Inflammatory macrophage treated with lipopolysaccharide for 1 hour (primary cell): ENCODE measurements around the gene TSPAN11.

ENCODE experiments used
- DNase-seq, 2 donors: peaks; one replicate each; pipeline ENCODE4 v3.0.0-alpha.2; 2020 to 2022

TSPAN11 gene

GRCh38 chr12:30962047-30962446 lies 35.5 kb downstream of the TSPAN11 start:
- DNase-seq, result no peak

- no peak for DNase-seq
Observed at GRCh38 chr12:30963709-30964564, 37.4 kb downstream of the TSPAN11 start.

DNA sequence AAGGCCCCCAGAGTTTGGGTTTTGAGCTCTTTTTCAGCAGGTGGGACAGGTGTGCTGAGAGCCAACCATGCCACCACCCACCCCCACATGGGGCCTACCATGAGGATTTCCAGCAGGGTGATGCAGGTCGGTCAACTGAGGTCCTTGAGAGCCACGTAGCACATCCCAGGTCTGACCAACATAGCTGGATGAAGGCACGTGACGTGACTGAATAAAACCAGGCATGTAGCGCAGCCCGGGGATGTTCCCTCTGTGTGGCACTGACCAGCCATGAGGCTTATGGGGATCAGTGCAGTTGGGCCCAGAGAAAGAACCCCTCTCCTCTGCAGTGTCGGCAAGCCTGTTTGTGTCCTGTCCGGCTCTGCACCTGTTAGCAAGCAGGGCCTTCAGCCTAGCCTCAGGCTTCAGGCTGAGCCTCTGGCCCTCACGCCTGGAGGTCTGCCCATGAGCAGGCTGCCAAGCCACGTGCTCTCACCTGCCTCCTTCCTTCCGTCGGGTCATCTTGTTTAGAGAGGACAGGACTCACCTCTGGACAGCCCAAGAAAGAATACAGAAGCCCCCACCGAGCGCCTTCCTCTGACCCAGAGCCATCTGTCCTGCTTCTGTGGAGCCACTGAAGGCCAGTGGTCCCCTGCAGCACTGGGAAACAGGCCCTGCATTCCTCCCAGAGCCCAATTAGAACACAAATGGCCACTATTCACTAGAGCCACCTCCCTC lies 38.5 kb downstream of the TSPAN11 start:
- no peak for DNase-seq

DNA sequence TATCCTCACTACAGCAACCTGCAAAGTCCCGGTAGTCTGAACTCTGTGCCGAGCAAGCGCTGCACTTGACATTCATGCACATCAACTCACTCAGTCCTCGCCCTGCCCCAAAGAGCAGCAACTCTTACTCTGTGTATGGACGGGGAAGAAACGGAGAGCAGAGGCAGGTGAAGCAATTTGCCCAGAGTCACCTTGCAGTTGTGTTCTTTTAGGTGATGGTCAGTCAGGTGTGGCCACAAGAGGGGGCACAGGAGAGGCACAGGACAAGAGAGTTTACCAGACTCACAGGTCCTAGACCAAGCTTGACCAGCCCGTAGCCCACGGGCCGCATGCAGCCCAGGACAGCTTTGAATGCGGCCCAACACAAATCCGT lies 39.1 kb downstream of the TSPAN11 start:
- no peak for DNase-seq

- no peak for DNase-seq
Observed at GRCh38 chr12:30967026-30967425, 40.5 kb downstream of the TSPAN11 start.

GRCh38 chr12:30968211-30968610 lies 41.7 kb downstream of the TSPAN11 start:
- no peak for DNase-seq

DNA sequence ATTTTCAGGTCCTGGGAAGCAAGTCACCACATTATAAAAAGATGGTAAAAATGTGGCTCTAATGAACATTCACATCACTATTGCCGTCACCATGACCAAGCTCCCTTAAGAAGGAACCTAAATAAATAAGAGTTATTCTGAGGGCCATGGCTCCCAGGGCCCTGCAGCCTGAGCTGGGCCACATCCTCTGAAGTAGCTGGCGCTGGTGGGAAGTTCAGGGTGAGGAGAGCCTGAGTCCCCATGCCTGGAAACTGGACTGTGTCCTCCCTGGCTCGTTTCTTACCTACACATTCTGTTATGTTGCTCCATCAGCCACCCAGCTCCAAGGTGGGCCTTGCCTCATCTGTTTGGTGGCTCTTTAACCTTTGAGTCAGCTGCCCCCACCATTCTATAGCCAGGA lies 42.5 kb downstream of the TSPAN11 start:
- no peak for DNase-seq

DNA sequence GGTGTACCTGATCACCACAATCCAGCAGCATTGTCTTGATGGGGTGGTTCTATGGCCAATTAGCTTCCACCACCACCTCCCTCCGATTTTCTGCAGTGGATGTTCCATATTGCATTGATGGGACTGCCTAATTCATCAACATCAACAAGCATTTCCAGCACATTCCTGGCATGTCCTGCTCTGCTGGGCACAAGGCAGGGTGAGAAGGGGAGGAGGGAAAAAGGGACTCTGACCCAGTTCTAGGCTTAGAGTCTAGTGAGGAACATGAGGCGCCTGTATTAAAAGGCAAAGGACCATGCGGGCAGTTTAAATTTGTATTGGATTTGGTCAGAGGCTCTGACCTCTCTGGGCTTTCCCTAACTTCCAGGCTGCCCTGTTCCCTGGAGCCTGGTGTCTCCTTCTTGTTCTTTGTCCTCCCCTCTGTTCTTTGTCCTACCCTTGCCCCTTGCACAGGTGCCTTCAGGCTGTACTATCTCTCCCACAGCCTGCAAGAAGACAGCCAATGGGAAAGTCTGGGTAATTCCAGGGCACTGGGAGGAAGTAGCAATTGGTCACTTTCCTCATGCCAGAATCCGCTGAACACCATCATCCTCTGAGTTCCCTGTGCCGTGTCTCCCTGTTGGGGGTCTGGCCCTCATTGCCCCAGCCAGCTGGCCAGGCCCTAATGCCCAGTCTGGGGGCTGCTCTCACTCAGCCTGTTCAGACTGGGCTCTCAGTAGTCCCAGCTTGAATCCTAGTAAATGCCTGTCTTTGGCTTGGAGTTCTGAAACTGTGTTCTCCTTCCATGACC lies 43.3 kb downstream of the TSPAN11 start:
- DNase-seq, result no peak

DNA sequence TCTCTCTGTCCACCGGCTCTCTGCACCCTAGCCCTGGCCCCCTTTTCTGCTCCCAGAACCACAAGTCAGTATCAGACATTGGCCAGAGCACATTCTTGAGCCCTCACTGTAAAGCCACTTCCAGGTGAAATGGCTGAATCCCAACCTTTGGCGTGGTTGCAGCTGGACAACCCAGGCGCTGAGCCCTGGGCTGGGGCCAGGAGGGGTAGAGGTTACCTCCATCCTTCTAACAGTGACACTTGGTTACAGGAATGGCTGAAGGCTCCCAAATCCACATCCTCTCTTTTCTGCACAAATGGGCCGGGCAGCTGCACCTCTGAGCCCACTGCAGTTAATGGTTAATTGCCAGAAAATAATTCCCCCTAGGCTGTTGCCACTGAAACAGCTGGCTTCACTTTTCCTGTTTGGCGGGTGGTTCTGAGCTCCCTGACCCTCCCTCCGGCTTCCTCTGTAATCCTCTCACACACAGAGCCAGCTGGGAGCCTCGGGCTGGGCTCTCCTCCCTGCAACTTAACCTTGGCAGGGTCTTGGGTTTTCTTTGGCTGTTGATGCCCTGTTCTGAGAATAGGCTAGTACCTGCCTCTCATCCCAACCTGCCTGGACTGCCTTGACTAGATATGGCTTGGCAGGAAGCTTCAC lies 44.1 kb downstream of the TSPAN11 start:
- DNase-seq, result no peak

GRCh38 chr12:30972035-30972434 lies 45.5 kb downstream of the TSPAN11 start:
- no peak for DNase-seq

- no peak for DNase-seq
Observed at GRCh38 chr12:30973175-30973574, 46.6 kb downstream of the TSPAN11 start.

GRCh38 chr12:30973830-30974229 lies 47.3 kb downstream of the TSPAN11 start:
- DNase-seq, result no peak

GRCh38 chr12:30974746-30975500 lies 48.4 kb downstream of the TSPAN11 start:
- no peak for DNase-seq

DNA sequence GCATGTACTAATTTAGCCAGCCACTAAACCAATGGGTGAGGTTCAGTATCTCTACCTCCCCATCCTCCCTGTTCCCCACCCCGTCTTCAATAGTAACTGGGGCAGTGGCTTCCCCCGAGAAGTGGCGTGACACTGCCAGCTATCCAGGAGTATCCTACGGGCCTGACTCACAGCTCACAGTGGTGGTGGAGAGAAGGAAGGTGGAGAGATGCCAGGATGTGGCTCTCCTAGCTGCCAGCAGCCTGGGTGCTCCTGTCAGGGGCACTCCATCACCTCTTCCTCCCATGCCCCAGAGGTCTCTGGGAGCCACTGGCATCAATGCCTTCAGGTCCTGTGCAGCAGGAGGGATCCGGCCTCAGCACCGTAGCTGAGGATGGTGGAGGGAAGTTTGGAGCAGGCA lies 49.0 kb downstream of the TSPAN11 start:
- no peak for DNase-seq

GRCh38 chr12:30976206-30976605 lies 49.7 kb downstream of the TSPAN11 start:
- DNase-seq, result no peak

DNA sequence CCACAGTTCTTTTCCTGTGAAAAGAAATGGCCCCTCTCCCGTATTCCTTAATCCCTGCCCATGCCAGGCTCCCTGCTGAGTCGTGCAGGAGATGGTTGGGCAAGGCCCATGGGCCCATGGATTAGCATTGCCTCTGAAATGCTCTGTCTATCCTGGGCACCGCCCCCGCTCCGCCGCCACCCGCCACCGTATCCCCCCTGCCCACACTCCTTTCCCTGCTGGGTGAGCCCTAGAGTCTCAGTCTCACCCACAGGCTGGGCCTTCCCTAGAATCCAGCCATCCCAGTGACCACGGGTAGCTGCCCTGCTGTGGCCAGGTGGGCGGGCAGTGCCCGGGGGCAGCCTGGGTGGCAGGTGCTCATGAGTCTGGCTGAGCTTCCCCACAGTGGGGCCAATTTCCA lies 50.6 kb downstream of the TSPAN11 start:
- DNase-seq, result no peak

DNA sequence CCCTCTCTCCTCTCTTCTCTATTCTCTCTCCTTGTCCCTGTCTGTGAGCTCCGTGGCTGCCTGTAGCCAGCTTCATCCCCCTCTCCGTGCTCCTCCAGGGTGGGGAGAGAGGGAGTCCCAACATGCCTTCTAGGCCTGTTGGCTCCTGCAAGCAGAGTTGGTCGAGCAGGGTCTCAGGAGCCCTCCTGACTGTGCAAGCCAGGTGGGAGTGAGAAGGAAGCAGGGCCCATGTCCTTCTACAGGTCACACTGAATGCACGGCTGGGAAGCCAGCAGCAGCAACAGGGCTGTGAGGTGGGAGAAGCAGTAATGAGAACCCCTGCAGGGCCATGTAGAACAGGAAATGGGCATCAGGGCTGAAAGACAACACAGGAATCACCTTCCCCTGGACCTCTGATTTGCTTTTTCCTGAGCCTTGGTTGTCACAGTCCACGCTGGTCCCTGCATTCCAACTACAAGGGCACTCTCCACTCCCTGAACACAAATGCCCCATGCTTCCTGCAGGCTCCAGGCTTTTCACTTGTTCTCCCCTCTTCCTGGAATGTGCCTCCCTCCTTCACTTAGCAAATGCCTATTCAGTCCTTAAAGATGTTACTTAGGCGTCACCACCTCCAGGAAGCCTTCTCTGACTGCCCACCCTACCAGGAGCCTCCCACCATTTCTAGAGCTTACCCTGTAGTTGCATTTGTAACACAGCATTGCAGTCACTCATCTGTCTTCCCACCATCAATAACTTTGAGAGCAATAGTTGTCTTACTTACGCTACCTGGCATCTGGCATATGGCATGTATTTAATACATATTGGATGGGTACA lies 51.2 kb downstream of the TSPAN11 start:
- no peak for DNase-seq

GRCh38 chr12:30978639-30979038 lies 52.1 kb downstream of the TSPAN11 start:
- no peak for DNase-seq

GRCh38 chr12:30979371-30980259 lies 53.1 kb downstream of the TSPAN11 start:
- DNase-seq, result no peak

DNA sequence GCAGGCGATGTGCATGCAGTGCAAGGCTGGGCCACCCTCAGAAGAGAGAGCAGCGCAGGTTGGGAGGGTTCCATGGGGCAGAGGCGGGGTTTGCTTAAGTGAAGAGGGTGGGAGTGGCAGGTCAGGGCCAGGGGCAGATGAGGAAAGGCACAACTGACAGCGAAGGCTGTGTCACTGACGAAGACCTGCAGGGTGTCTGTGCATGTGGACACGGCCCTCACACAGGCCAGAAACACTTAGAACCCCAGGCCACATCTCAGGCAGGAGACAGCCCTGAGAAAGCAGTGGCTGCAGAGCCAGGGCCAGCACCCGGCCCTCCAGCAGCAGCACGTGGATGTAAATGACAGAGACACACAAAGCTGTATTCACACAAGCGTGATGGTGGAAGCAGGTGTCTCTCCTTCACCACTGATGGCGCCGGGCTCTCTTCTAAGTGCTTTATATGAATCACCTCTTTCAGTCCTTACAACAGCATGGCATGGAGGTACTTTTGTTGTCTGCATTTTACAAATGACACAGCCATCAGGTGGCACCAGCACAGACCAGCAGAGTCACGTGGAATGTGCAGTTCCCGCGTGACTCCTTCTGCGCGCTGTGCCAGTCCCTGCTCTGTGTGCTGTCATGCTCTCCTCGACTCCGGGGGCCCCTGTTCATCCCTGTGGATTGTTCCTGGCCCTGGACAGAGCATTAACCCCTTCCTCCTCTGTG lies 54.6 kb downstream of the TSPAN11 start:
- DNase-seq, result no peak
